NOMO-1 (cell line): ENCODE measurements around the gene LGALS7.
"Not testable (repeated sequence)": the region's sequence is repeated elsewhere in the genome, so short reads cannot be mapped to it uniquely, and the experiment has no call there.

Experiments
- DNase-seq, 2 experiments: peaks; one replicate each; lab custom pipeline; 2025; ENCODE audit not compliant: unreplicated experiment in 2 of 2; lab: John Stamatoyannopoulos, UW

The LGALS7 gene

DNA sequence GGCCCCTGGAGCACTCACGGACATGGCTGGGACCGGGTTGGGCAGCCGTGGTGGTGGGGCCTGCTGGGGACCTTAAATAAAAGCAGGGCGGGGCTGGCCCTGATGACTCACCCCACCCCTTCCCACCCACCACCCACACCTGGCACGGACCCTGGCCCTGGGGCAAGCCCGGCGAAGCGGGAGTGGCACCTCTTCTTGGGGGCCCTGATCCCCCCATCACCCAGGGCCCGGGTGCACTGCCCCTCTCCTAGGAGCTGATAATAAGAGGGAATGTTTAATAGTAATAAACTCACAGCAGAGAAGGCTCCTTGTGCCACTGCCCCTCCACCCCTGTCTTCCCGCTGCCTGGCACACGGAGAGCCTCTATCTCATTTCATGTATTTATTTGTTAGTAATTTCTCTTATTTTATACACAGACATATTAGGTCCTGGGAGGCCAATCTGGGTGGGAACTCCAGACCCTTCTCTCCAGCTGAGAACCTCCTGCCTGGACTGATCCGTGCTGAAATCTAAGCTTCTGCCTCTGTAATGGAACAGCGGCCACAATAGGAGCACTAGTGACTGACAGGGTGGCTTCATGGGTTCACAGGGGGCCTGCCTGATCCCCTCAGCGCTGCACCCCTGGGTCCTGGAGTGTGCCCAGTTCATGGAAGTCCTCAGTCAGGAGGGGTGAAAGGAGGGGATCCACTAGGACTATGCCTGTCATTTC, at the start of gene LGALS7:
Gene LGALS7 (minus strand): TSS at position 49 of the 709 bp plus-strand sequence. CDS start 25 bp downstream, at position 24.
- no peak for DNase-seq

DNA sequence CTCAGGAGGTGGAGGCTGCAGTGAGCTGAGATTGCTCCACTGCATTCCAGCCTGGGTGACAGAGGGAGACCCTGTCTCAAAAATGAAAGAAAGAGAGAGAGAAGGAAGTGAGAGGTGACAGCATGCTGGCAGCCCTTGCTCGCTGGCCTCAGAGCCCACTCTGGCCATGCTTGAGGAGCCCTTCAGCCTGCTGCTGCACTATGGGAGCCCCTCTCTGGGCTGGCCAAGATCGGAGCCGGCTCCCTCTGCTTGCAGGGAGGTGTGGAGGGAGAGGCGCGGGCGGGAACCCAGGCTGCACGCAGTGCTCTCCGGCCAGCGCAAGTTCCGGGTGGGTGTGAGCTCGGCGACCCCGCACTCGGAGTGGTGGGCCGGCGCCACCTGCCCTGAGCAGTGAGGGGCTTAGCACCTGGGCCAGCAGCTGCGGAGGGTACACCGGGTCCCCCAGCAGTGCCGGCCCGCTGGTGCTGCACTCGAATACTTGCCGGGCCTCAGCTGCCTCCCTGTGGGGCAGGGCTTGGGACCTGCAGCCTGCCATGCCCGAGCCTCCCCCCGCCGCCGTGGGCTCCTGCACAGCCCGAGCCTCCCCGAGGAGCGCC, 48.0 kb upstream of the LGALS7 start:
- DNase-seq: not testable (repeated sequence)

DNA sequence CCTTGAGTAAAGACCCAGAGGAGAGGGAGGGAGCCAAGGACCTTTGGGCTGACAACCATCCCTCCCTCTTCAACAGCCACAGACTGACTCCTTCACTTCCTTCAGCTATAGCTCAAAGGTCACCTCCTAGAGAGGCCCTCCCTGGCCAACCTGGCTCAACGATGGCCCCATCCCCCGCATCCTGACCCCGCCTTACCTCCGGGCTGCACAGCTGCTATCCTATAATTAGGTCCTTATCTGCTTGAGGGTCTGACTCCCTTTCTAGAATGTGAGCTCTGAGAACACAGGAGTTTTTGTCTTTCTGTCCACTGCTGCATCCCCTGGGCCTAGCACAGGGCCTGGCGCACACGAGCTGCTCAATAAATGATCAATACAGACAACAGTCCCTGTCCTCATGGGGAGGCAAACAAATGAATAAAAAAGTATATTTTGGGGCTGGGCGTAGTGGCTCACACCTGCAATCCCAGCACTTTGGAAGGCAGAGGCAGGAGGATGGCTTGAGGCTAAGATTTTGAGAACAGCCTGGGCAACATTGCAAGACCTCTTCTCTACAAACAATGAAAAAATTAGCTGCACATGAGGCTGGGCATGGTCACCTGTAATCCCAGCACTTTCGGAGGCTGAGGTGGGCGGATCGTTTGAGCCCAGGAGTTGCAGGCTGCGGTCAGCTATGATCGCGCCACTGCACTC, 46.1 kb upstream of the LGALS7 start:
- DNase-seq: no peak

DNA sequence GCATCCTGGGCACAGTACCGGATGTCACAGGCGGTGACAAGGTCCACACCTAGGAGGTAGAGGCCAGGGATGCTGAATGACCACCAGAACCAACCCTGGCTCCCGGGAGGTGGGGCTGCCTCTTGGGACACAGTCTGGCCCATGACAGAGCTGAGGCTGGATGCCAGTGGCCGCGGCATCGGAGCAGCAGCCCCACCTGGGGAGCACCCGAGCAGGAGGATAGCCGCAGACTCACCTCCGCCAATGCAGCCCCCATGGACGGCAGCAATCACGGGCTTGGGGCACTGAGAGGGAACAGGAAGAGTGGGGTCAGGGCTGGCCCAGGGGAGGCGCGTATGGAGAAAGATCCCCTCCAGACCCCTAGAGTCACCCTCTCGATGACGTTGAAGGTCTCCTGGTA, 43.8 kb upstream of the LGALS7 start:
- DNase-seq: no peak

DNA sequence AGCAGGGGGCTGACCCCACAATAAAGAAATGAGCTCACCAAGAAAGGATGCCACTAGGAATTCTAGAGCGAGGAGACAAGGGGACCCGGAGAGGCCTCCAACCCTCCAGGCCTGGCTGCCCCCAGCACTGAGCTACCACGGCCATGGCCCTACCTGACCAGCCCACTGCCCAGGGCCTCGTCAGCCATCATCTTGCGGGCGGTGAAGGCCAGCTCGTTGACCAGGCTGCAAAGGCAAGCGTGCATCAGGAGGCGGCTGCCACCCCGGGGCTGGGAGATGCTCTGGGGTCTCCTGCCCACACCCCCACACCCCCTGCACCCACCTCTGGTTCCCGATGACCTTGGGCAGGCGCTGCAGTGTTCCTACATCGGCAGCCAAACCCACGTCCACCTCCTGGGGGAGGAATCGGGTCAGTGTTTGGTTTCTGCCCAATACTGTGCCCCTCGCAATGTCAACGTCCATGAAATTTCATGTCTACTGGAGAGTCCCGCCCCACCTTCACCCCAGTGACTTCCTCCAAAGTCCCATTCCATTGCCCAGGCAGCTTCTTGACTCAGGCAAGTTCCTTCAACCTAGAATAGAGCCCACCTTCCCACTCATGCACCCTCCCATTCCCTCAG, 42.9 kb upstream of the LGALS7 start:
- DNase-seq: no peak

DNA sequence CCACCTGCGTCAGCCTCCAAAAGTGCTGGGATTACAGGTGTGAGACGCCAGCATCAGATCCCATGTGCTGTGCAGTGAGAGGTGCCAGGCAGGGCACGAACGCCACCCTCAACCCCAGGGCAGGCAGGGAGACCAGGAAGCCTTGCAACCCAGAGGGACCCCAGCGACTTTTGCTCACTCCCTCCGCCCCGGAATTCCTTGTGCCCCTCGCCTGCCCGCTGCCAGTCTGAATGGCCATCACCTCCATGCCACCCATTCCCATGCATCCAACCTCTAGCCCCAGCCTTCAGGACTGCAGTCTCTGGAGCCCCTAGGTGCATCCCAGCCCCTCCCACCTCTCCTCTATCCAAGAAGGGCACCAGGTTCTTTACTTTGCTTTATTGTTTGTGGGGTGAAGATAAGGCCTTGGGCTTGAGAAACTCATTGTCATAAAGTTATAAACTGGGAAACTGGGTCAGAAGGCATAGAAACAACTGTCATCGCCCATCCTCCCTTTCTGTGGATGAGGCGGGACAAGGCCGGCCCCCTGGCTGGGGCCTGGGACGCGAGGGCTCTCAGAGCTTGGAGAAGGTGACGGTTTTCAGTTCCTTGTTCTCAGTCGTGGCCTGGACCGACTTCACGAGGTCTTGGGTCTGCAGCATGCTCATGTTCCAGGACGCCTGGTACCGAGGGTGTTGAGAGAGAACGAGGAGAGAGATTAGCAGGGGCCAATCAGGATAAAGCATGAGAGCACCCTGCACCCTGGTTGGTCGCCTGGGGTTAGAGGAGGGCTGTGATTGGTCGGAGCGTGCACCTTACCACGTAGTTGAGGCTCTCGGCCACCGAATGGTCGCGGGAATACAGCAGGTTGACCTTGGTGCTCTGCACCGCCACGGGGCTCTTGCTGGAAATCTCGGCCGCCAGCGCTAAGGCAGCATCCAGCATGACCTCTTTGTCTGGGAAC, 42.0 kb upstream of the LGALS7 start:
- no peak for DNase-seq

DNA sequence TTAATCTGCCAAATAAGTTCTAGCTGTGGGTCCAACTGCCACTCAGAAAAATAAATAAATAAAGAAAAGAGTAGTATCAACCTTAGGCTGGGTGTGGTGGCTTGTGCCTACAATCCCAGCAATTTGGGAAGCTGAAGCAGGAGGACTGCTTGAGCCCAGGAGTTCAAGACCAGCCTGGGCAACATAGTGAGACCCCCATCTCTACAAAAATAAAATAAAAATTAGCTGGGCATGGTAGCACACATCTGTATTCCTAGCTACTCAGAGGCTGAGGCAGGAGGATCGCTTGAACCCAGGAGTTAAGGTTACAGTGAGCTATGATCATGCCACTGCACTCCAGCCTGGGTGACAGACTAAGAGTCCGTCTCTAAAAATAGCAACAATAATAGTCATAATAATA, 40.6 kb upstream of the LGALS7 start:
- DNase-seq: not testable (repeated sequence)

DNA sequence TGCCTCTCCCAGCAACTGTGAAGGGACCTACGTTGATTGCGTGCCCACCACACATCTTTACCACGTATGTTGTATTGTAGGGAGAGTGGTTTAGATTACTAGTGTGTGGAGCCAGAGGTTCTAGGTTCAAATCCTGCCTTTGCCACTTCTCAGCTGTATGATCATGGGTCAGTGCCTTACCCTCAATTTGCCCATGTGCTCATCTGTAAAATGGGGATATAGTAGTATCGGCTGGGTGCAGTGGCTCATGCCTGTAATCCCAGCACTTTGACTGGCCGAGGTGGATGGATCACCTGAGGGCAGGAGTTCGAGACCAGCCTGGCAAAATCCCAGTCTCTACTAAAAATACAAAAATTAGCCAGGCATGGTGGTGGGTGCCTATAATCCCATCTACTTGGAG, 40.0 kb upstream of the LGALS7 start:
- no peak for DNase-seq

DNA sequence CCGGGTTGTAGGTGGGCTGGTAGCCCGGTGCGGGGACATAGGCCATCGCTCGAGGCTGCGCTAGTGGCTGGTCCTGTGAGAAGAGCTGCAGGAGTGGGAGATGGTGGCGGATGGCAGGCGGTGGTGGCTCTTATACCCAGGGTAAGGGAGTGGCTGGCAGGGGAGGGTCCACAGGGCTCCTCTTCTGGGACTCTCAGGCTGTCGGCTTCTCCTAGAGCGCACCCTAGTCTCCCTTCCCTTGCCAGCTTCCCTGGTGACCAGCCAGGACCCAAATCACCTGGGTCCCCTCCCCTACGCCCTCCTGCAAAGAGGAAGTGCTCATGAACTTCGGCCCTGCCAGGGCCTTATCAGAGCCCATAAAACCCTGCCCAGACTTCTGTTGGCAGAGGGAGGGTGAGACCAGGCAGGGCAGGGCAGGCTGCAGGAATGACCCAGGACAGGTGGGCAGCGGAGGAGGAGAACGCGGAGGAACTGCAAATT, 39.6 kb upstream of the LGALS7 start, which contains the start of gene LGALS4:
Gene LGALS4 (minus strand): TSS at position 105 of the 480 bp plus-strand sequence. CDS start 59 bp downstream, at position 46.
- DNase-seq: no peak

DNA sequence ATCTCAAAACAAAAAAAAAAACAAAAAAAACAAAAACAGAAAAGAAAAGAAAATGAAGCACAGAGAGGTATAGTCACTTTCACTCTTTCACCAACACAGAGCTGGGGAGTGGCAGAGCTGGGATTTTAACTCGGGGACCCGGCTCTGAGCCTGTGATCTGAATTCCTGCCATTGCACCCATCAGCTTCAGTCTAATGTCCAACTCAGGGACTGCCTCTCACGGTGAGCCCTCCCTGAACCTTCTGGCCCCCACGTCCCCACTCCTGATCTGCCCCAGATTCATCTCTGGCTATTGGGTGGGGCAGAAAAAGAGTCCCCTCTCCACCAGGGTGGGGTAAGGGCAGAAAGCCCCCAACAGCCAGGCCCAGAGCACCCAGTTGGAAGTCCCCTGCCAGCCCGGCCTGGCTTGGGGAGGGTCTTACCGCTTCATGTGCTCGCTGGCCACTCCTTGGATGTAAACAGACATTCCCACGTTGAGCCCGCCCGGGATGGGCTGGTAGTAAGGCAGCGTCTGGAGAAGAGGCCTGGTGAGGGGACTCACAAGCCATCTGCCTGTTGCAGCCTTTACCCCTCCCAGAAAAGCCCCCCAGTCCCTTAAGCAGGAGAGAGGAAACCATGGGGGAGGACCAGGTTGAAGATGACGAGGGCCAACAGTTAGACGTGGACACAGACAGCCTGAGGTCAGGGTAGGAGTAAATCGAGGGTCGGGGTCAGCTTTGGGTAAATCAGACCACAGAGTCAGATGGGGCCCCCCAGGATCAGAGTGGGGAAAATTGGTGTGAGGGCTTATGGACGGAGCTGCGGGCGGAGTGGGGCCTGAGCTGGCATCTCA, 38.9 kb upstream of the LGALS7 start:
- DNase-seq: no peak

DNA sequence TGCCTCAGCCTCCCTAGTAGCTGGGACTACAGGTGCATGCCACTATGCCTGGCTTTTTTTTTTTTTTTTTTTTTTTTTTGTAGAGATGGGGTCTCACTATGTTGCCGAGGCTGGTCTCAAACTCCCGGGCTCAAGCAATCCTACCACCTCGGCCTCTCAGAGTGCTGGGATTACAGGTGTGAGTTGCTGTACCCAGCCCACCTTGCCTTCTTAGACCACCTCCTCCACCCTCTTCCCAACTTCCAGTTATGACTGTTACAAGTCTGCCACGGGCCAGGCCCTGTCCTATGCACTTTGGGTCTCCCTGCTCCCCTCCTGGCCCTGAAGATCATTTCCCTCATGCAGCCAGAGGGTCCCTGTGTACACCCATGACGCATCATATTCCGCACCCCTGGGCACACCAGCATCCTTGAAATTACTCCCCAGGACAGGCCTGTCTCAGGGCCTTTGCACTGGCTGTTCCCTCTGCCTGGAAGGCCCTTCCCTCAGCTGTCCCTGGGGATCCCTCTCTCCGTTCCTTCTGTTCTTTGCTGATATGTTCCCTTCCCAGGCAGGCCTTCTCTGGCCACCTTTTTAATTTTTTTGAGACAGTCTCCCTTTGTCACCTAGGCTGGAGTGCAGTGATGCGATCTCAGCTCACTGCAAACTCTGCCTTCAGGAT, 36.4 kb upstream of the LGALS7 start:
- DNase-seq: no peak

DNA sequence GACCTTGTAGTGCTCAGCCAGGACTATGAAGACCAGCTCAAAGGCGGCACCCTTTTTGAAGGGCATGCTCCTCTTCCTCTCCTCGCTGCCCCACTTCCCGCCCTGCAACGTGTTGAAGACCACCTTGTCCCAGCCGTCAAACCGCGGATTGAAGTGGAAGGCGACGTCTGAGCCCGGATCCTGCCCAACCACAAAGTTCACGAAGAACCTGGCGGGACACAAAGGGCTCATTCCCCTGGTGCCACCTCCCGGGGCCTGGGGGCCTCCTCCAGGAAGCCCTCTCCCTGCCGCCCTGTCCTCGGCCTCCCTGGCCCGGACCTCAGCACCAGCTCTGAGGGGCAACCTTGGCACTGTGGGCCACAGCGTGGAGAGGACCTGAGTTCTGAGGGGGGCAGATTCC, 35.4 kb upstream of the LGALS7 start:
- DNase-seq: no peak

DNA sequence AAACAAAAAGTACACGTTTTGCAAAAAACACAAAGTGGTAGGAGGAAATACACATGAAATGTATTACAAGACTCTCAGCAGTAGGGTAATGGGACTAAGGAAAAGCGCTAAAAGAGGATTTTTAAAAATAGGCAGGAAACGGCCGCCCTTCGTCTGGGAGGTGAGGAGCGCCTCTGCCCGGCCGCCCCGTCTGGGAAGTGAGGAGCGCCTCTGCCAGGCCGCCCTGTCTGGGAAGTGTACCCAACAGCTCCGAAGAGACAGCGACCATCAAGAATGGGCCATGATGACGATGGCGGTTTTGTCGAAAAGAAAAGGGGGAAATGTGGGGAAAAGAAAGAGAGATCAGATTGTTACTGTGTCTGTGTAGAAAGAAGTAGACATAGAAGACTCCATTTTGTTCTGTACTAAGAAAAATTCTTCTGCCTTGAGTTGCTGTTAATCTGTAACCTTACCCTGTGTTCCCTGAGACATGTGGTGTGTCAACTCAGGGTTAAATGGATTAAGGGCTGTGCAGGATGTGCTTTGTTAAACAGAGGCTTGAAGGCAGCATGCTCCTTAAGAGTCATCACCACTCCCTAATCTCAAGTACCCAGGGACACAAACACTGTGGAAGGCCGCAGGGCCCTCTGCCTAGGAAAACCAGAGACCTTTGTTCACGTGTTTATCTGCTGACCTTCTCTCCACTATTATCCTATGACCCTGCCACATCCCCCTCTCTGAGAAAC, 34.2 kb upstream of the LGALS7 start:
- not testable (repeated sequence) for DNase-seq

DNA sequence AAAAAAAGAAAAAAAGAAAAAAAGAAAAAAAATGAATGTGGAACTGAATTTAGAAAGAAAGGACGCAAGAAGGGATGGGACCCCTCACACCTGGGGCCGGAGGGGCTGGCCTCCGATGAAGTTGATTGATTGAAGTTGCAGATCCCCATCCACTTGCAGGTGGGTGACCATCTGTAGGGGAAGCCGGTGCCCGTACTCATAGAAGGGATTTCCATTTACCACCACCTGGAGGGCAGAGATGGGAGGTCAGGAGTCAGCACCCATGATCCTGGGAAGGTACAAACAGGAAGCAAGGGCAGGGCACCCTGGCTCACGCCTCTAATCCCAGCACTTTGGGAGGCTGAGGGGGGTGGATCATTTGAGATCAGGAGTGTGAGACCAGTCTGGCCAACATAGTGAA, 33.1 kb upstream of the LGALS7 start:
- DNase-seq: no peak

DNA sequence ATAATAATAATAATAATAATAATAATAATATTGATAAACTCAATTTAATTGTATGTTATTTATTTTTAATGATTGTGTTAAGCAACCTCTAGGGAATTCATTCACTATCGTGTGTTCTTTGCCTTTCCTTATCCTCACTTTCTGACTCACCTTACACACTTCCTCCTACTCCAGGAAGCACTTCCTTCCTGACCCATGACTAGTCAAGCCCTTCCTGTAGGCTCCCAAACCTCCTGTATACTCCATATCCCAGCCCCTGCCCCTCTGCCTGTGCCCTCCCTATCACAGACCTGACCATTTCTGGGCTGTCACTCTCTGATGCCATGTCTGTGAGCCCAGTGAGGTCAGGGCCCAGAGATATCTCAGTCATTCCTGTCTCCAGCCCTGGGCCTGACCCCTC, 31.9 kb upstream of the LGALS7 start:
- DNase-seq: no peak

DNA sequence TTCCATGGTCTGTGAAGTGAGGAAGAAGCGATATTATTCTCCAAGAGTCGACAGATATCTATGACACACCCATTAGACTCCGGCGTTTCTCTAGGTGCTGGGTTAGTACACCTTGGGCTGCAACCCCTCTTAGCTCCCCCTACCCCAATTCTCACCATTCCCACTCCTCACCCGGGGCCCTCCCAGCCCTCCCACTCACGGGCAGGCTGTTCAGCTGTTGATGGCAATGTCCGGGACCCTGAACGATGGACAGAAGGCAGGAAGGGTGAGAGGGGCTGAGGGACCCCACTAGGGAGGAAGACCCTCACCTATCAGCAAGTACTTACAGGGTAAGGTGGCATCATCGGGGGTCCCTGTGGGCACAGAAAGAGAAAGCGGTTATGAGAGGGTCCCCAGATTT, 30.2 kb upstream of the LGALS7 start:
- DNase-seq: no peak

DNA sequence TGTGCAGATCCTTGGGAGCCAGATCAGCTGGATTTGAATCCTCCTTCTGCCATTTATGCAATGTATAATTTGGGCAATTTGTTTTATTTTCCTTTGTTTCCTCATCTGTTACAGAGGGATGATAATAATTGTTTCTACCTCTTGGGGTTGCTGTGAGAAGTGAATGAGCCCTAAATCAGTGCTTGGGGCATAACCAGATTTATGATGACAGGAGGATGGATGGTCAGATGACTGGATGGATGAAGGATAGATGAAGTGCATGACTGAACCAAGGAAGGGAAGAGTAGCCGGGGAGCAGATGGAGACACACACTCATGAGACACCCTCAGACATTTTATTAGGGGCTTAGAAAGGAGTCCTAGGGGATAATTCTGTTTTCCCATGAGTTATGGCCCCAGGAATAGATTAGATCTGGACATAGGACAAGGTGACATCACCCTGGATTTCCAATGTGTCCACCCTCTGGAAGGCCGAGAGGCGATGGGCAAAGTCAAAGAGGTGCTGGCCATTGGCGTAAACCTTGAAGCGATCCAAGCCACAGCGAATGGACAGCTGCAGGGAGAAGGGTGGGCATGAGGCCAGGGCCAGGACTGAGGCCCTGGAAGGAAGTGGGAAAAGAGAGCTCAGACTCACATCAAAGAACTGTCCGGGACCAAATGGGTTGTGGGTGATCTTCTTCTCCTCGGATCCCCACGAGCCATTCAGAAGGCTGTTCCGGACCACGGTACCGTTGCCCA, 28.2 kb upstream of the LGALS7 start:
- no peak for DNase-seq
